ENCODE results near the gene MAP3K4. TPM values are rescaled to one million over a fixed set of nuclear protein-coding genes. Genes with fewer than 3 reads are reported as not detected.

The MAP3K4 gene
- total and polyA plus RNA-seq, 8 donors = 7.3 to 598 (median 19.4) TPM

GRCh38 chr6:161150566-161150965, 159.0 kb downstream of the MAP3K4 start:
- intact Hi-C loops (cut with DNase I; ENCODE audit: low total_unique reads) = loop anchor here (5.0 kb wide), 1 partner anchor 222 kb away; no protein-coding TSS in a partner anchor
- Histone ChIP-seq H3K27me3 (no peaks in the 10 kb centered on the region), H3K9me3 (no peaks in the 10 kb centered on the region), H3K4me1 (no peaks in the 10 kb centered on the region), H3K36me3 (peaks cover 0 to 42% (median 15%) of the 10 kb centered on the region in 4 donors), H3K4me3 (no peak overlapping the region), H3K27ac (no peak overlapping the region)
- TF ChIP-seq EP300 (IDR thresholded peaks at IDR 0.05) (no peak), POLR2AphosphoS5 (IDR thresholded peaks at IDR 0.05) (no peak), POLR2A (IDR thresholded peaks at IDR 0.05) (no peak), CTCF (IDR thresholded peaks at IDR 0.05) (no peak)
- DNase-seq = no peak
- 92 to 96% (median 94%) methylated on average over 8 of the region's 8 CpGs for WGBS, 5 donors

- Histone ChIP-seq H3K27me3 (no peaks in the 10 kb centered on the region), H3K9me3 (no peaks in the 10 kb centered on the region), H3K27ac (no peak overlapping the region), H3K4me3 (no peak overlapping the region), H3K4me1 (no peaks in the 10 kb centered on the region), H3K36me3 (peaks cover 0 to 46% (median 17%) of the 10 kb centered on the region in 4 donors)
- TF ChIP-seq POLR2A (IDR thresholded peaks at IDR 0.05) (no peak), CTCF (IDR thresholded peaks at IDR 0.05) (no peak), EP300 (IDR thresholded peaks at IDR 0.05) (no peak), POLR2AphosphoS5 (IDR thresholded peaks at IDR 0.05) (no peak)
- intact Hi-C loops (cut with DNase I; ENCODE audit: low total_unique reads) = loop anchor here (5.0 kb wide), 1 partner anchor 221 kb away; no protein-coding TSS in a partner anchor
- no peak for DNase-seq
- 93 to 95% (median 94%) methylated on average over 17 to 18 of the region's 18 CpGs for WGBS, 5 donors
Observed at GRCh38 chr6:161151059-161151645, 159.6 kb downstream of the MAP3K4 start.

- DNase-seq = no peak
- H3K36me3 ChIP-seq = peaks cover 0 to 40% (median 17%) of the 10 kb centered on the region in 4 donors
- no peak overlapping the region for H3K27ac ChIP-seq
- no peaks in the 10 kb centered on the region for H3K27me3 ChIP-seq
- intact Hi-C loops (cut with DNase I; ENCODE audit: low total_unique reads) = loop anchor here (5.0 kb wide), 1 partner anchor 220 kb away; no protein-coding TSS in a partner anchor
- no peak overlapping the region for H3K4me3 ChIP-seq
- H3K4me1 ChIP-seq = no peaks in the 10 kb centered on the region
- WGBS, 5 donors = 85 to 94% (median 91%) methylated on average over 15 to 19 of the region's 19 CpGs
- TF ChIP-seq POLR2A (IDR thresholded peaks at IDR 0.05) (no peak), CTCF (IDR thresholded peaks at IDR 0.05) (no peak), EP300 (IDR thresholded peaks at IDR 0.05) (no peak), POLR2AphosphoS5 (IDR thresholded peaks at IDR 0.05) (no peak)
- H3K9me3 ChIP-seq = no peaks in the 10 kb centered on the region
Observed at GRCh38 chr6:161151660-161152526, 160.3 kb downstream of the MAP3K4 start.

- H3K27me3 ChIP-seq = no peaks in the 10 kb centered on the region
- WGBS, 5 donors = 76 to 92% (median 84%) methylated on average over 9 of the region's 9 CpGs
- H3K27ac ChIP-seq = no peak overlapping the region
- DNase-seq = no peak
- peaks cover 0 to 4% (median 0%) of the 10 kb centered on the region in 4 donors for H3K9me3 ChIP-seq
- no peak overlapping the region for H3K4me3 ChIP-seq
- no peak for TF ChIP-seq EP300 (IDR thresholded peaks at IDR 0.05)
- no peak for TF ChIP-seq POLR2A (IDR thresholded peaks at IDR 0.05)
- TF ChIP-seq POLR2AphosphoS5 (IDR thresholded peaks at IDR 0.05) = no peak
- TF ChIP-seq CTCF (IDR thresholded peaks at IDR 0.05) = no peak
- intact Hi-C loops (cut with DNase I; ENCODE audit: low total_unique reads) = loop anchor here (5.0 kb wide), 1 partner anchor 220 kb away; no protein-coding TSS in a partner anchor
- no peaks in the 10 kb centered on the region for H3K4me1 ChIP-seq
- peaks cover 0 to 38% (median 17%) of the 10 kb centered on the region in 4 donors for H3K36me3 ChIP-seq
Observed at GRCh38 chr6:161152527-161152862, 160.9 kb downstream of the MAP3K4 start.

Measured in stomach (tissue), 9 donors.